GM12864 (cell line): ENCODE measurements around the gene LASP1.

ENCODE experiments used
- DNase-seq: peaks from one replicate; pipeline ENCODE4 v3.0.0-alpha.2; 2011; ENCODE audit warnings: low read depth
- H3K4me3 ChIP-seq: 2 replicates; pipeline ENCODE4 v1.5.1; 2011; ENCODE audit warnings: mild to moderate bottlenecking, low read depth, low read length, control low read depth
- TF ChIP-seq, protein P1 (sequence below): IDR thresholded peaks from 2 replicates; pipeline ENCODE4 v1.5.1; 2011; ENCODE audit warnings: low read depth, mild to moderate bottlenecking, moderate library complexity, low read length, control low read depth, inconsistent platforms; ENCODE audit errors: missing control alignments

LASP1 gene

DNA sequence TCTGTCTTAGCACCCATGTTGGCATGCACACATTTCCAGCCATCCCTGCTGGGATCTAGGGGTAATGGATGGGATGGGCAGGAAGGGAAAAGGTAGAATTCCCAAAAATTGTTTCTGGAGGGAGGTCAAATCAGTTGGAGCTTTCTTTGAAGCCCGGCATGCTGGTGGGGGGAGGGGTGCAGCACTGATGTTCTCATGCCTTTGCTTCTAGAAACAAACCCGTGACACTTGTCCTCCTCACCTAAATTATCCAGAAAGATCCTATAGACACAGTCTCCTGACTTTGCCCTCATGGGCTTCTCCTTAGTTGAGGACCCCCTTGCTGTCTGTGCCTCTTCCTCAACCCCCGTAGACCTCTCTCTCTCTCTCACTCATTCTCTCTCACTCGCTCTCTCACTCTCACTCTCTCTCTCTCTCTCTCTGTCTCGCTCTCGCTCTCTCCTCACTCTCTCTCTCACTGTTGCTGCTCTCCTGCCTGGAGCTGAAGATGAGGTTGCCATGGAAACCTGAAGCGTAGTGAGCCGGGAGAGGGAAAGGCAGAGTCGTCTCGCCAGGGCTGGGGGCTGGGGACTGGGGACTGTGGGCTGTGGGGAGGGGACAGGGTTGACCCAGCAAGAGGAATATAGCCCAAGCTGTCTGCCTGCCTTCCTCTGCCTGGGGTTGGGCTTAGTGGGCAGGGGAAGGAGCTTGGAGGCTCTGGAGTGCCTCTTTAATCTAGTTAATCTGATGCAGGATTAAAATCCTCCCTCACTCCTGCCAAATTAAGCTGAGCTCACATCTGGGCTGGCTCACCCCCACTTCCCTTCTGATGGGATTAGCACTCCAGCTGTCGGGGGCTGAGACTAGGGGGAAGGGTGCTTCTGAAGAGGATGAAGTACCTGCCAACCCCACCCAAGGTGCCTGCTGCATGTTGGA is 16.1 kb downstream of the LASP1 start:
- TF ChIP-seq, protein P1, sequence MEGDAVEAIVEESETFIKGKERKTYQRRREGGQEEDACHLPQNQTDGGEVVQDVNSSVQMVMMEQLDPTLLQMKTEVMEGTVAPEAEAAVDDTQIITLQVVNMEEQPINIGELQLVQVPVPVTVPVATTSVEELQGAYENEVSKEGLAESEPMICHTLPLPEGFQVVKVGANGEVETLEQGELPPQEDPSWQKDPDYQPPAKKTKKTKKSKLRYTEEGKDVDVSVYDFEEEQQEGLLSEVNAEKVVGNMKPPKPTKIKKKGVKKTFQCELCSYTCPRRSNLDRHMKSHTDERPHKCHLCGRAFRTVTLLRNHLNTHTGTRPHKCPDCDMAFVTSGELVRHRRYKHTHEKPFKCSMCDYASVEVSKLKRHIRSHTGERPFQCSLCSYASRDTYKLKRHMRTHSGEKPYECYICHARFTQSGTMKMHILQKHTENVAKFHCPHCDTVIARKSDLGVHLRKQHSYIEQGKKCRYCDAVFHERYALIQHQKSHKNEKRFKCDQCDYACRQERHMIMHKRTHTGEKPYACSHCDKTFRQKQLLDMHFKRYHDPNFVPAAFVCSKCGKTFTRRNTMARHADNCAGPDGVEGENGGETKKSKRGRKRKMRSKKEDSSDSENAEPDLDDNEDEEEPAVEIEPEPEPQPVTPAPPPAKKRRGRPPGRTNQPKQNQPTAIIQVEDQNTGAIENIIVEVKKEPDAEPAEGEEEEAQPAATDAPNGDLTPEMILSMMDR = no peak

DNA sequence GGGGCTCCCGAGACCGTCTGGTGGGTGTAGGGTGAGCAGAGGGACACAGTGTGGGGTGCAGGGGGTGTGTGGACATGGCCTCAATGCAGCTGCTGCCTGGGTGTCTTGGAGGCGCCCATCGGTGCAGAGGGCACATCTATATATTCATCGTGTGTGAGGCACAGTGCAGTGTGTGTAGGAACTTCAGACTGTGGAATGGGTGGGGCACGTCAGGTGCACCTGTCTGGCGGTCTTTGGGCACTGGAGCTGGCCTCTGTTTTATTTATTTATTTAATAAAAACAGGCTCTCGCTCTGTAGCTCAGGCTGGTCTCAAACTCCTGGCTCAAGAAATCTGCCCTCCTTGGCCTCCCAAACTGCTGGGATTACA is 16.8 kb downstream of the LASP1 start:
- TF ChIP-seq, protein P1 = no peak
- H3K4me3 ChIP-seq = no peak overlapping the region
- DNase-seq = no peak

More for the DNA sequence above, 16.1 kb downstream of the LASP1 start:
- H3K4me3 ChIP-seq = no peak overlapping the region
- no peak for DNase-seq

DNA sequence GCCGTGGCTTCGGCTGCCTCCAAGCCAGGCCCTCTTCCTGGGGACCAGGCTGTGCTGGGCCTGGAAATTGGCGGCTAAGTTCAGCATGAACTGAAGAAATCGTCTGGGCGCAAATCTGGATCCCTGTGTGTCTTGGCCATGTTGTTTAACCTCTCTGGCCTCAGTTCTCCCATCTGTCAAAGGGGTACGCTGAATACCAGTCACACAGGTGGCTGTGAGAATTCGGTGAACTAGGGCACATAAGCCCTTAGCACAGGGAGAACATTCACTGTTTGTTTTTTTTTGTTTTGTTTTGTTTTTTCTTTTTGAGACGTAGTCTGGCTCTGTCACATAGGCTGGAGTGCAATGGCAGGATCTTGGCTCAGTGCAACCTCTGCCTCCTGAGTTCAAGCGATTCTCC is 19.0 kb downstream of the LASP1 start:
- TF ChIP-seq, protein P1 = no peak

DNA sequence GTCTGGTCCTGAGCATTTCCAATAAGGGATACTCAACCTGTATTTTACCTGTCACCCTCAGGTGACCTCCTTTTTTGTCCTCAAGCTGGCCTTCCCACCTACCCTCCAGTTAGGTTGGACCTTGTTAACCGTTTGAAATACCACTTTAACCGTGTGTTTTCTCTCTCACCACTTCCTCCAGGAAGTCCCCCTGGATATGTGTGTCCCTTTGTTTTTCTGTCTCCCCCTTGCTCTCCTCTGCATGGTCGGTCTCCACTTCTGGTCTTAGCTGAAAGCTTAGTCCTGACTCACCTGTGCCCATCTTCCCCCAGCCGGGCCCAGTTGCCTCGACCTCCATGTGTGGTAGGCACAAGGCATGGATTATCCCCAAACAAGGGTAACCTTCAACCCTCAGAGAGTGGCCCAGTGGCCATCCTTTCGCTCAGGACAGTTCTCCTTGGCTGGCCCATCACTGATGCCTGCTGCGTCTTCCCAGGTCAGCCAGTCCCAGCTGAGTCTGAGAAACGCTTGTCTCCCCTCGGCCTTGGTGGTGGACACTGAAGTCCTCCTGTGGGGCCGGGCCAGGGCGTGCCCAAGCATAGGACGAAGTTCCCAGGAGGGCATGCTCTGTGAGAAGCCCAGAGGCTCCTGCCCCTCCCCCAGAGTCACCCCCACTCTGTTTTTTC is 20.0 kb downstream of the LASP1 start:
- no peak for DNase-seq
- H3K4me3 ChIP-seq = no peak overlapping the region
- TF ChIP-seq, protein P1 = no peak

More for the DNA sequence above, 19.0 kb downstream of the LASP1 start:
- H3K4me3 ChIP-seq = no peak overlapping the region
- no peak for DNase-seq

DNA sequence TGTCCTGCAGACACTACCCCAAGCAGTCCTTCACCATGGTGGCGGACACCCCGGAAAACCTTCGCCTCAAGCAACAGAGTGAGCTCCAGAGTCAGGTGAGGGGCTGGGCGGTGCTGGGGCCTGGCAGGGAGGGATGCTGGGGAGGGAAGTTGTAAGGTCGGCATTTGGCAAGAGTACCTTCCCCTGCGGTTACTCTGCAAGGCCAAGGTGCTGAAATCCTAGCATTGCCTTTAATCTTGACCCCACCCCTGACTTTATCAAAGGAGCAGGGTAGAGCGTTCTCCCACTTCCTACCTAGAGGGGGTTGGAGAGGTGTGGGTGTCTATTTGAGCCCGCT is 20.5 kb downstream of the LASP1 start:
- no peak overlapping the region for H3K4me3 ChIP-seq
- TF ChIP-seq, protein P1 = no peak
- DNase-seq = no peak

DNA sequence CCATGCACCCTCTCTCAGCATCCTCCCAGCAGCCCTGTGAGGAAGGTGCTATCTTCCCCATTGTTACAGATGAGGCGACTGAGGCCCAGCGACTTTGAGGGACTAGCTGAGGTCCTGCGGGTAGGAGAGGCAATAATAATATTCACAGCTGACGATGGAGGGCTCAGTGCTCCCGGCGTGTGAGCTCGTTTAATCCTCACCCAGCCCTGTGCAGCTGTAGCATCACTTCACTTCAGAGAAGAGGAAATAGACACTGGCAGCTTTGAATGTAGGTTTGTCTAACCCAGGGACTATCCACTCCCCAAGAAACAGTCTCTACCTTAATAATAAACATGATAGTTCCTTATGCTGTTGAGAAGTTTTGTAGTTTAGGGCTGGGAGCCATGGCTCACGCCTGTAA is 21.6 kb downstream of the LASP1 start:
- H3K4me3 ChIP-seq = no peak overlapping the region
- TF ChIP-seq, protein P1 = no peak
- no peak for DNase-seq
